SK-N-SH (cell line): ENCODE measurements around the gene CCDC70.

Experiments
- FOXM1 ChIP-seq: IDR thresholded peaks from 2 replicates; pipeline ENCODE4 v1.4.0; 2012; ENCODE audit warnings: low read depth, mild to moderate bottlenecking
- MAX ChIP-seq: IDR thresholded peaks from 2 replicates; pipeline ENCODE4 v1.4.0; 2012; ENCODE audit warnings: low read depth
- RXRA ChIP-seq: IDR thresholded peaks from 2 replicates; pipeline ENCODE4 v1.4.0; 2012; ENCODE audit warnings: low read depth, mild to moderate bottlenecking, borderline replicate concordance
- USF2 ChIP-seq: fragments of 150-350 bp; IDR thresholded peaks from 2 replicates; pipeline ENCODE4 v1.6.1; 2017; ENCODE audit warnings: antibody characterized with exemption, low read length, low read depth, borderline replicate concordance
- YY1 ChIP-seq: IDR thresholded peaks from 2 replicates; pipeline ENCODE4 v1.4.0; 2012; ENCODE audit warnings: low read depth, mild to moderate bottlenecking

- TF ChIP-seq MAX (no peak), USF2 (no peak), YY1 (no peak), FOXM1 (no peak), RXRA (no peak)
These were observed 48.7 kb downstream of the CCDC70 start for GRCh38 chr13:51910508-51910907.
